Measurements from ENCODE around the gene CRHR1.

Gene CRHR1

DNA sequence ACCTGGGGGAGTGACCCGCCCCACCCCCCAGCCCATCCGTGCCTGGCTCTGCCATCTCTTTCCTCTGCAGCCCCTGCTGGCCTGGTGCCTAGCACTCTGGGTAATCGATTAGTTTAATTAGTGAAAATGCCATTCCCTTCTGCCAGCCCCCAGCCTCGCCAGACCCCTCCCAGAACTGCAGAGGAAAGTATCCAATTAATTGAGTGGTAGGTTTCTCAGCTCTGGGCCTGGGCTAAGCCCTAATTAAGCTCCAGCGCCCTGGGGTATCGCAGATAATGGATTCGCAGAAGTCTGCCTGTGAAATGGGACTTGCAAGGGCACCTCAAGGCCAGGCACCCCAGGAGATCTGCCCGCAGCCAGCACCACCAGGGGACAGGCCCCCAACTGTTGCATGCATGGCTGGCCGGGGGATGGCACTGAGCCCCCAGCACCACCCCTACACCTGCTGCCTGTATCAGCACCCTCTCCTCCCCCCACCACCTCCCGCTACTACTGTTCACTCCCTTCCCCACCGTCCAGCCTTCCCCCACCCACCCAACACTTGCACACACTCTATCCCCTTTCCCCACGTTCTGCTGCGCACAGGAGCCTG, 40.9 kb downstream of the CRHR1 start:
- no peak for DNase-seq

DNA sequence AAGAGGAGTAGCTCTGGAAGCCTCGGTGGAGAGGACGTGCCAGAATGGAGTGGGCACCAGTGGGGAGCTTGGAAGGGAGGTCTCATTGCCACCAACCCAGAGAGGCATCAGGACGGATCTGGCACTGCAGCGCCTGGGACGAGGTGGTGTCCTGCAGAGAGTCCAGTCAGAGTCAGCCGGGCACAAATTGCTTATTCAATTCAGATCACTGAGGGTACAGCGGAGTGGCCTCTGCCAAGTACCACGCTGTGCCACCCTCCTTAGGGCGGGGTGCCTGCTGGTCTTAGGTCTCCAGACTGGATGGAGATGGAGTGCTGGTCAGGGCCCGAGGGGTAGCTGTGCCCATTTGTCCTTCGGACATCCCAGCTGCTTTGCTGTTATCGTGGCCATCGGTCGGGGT, 41.7 kb downstream of the CRHR1 start:
- DNase-seq: no peak

DNA sequence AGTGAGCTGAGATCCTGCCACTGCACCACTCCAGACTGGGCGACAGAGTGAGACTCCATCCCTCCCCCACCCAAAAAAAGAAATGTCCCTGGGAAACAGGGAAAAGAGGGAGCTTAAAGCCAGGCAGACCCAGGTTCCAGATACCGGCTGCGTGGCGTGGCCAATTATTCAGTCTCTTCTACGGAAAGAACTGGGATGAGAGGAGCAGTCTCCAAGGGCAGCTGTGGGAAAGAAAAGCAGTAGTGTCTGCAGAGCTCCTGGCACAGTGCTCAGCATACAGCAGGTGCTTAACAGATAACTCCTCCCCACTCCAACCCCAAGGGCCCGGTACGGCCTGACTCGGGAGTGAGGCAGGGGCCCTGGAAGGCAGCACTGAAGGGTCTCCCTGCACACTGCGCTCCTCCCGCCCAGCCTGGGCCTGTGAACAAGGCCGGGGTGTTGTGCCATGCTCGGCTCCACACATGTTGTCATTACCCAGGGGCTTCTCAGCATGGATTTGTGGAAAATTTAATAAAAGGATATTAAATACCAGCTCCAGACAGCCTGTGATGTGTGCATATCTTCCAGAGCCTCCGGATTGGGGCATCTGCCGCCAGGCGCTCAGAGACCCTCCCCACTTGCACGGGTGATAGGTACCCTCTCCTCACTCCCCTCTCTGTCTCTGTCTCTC, 42.9 kb downstream of the CRHR1 start:
- DNase-seq: no peak

DNA sequence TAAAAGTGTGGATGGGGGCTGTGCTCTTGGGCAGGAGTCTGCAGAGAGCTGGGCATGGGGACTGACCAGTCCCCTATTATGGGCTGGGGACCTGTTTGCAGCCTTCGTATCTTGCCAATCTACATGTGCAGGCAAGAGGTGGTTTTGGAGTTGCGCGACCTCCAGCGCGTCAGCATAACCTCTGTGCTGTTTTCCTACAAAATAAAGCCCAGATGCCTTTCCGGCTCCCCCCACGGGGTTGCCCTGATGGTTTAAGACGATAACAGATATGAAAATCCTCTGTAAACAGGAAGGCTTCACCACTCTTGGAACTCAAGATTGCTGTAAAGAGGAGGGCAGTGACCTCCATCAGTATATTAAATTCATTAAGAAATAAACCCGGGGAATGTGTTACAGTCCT, 44.1 kb downstream of the CRHR1 start:
- DNase-seq: no peak

DNA sequence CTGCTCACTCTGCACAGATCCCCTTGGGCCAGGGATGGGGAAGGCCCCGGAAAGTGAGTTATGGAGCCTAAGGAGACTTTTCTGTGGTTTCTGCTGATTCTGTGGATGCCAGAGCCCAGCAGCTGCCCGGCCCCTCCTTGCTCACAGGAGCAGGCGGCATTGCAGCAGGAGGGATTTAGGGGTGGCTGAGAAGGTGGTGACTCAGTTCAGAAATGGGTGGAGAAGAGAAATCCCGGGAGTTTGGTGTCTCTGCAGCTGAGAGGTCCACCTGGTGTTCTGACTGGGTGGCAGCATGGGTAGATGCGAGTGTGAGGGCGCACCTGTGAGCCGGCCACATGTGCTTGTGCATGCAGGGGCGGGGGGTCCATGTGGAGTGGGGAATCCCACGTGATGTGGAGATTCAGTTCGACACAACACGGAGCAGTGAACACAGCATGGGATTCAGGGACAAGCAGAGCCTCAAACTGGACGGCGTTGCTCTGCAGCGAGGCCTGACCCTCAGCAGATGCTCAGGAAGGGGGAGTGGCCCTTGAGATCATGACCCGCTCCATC, 44.5 kb downstream of the CRHR1 start:
- no peak for DNase-seq

DNA sequence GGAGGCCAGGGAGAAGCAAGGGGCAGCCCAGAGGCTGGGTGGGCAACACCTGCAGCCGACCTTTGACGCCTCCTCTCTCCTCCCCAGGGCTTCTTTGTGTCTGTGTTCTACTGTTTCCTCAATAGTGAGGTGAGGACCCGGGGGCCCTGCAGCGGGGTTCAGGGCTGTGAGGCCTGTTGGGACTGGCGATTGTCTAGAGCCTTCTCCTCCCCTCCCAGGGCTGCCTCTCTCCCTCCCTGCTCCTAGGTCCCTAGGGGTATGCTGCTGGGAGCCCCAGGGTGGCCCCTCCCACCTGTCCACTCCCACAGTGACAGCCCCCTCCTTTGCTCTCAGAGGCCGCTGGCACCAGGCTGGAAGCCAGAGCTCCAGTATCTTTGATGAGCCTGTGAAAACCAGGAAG, 49.8 kb downstream of the CRHR1 start:
- DNase-seq: no peak

DNA sequence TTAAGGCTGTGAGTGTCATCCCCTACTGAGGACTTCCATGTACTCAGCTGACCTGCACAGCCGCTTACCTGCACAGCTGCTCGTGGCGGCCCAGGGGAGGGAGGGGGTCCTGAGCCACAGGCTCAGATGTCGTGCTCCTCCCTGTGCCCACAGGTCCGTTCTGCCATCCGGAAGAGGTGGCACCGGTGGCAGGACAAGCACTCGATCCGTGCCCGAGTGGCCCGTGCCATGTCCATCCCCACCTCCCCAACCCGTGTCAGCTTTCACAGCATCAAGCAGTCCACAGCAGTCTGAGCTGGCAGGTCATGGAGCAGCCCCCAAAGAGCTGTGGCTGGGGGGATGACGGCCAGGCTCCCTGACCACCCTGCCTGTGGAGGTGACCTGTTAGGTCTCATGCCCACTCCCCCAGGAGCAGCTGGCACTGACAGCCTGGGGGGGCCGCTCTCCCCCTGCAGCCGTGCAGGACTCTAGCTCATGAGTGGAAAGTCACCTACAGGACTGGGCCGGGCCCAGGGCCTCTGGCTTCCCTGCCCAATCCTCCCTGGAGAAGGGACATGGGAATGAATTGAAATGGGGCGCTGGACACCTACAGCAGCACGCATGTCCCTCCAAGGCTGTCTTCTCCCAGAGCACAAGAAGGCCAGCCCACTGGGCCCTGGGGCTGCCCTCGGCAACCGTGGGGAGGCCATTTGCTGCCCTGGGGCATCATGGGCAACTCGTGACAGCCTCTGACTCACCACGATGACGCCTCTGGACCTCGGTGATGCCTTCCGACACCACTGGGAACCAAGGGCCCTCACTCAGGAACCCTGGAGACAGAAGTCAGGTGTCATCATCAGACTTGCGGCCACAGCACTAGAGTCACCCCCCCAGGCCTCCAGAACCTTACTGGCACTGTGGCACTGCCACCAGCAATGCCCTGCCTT, 50.6 kb downstream of the CRHR1 start:
- DNase-seq: no peak

DNA sequence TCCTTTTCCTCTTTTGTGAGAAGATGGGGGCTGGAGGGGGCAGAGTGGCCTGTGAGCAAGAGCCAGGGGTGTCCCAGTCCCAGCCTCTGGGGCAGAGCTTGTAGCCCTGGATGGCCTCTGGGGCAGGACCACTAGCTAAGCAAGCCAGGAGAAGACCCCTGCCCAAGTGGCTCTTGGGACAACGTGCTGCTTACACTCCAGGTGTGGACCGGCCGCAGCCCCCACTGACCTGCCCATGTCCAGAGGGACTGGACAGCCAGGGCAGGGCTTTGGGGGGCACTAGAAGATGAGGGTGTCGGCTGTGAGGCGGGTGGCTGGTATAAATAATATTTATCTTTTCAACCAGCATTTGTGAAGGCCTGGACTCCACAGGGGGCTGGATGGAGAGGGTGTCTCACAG, 51.4 kb downstream of the CRHR1 start:
- DNase-seq: no peak

DNA sequence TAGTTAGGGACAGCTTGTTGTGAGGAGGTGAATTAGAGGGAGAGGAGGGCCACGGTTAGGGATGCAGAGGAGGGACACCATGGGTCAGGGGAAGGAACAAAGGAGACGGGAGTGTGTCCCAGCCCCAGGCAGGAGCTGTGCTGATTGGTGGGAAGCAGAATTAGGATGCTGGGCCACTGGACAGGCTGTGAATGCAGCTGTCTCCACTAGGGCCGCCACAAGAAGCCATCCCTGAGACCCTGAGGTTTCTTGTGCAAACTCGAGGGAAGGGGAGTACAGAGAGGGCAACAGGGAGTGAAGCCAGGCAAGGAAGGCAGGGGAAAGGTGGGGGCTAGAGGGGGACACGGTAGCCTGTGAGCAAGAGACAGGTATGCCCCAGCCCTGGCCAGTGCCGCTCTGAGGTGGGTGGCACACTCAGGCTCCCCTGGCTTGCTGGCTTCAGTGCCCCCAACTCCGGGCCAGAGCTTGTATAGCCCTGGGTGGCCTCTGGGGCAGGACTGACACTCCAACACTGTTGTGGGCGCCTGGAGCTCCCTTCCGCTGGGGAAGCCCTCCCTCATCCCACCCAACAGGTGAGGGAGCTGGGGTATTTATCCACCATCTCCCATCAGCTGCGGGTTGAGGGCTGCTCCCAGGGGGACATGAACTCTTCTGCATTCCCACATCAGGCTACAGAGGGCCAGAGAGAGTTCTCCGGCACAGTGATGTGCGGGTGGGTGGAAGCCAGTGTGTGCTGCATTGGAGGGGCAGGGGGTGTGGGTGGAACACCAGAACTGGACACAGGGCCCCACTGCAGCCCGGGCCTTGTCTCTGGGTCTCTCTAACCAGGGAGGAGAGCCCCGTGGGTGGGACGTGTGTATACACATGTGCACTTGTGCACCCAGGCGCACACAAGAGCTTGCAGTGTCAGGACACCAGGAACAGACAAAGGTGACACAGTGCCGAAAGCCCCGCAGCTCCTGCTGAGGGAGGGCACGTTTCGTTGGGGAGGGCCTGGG, 52.2 kb downstream of the CRHR1 start:
- no peak for DNase-seq

DNA sequence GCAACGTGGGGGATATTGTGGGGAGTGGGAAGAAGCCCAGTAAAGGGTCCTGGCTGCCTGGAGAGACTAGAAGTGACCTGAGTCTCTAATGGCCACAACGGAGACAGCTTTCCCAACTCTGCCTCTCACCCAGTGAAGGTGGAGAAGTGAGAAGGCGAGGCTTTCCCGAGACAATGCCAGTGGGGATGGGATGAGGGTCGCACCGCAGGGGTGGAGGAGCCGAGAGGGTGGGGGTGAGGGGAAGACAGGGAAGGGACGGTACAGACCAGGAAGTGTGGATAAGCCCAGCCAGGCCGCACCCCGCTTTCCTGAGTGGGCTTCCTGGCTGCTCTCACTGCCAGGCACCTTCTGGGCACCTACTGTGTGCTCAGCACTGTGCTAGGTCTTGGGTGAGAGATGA, 53.1 kb downstream of the CRHR1 start:
- DNase-seq: no peak

DNA sequence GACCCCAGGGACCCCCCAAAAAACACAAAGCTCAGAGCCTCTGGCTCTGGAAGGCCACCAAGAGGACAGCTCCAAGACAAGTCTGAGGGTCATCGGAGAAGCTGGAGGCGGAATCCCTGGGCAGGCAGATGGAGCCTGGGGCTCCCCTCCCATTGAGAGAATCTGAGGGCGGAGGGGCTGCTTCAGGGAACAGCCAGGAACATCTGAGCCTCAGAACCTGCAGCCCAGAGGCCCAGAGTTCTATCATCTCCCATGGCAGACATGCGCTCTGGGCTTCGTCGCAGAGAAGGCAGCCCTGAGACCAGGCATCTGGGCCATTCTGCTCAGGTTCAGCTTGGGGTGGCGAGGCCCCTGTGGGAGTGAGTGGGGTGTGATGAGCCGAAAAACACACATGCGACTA, 53.5 kb downstream of the CRHR1 start:
- no peak for DNase-seq

DNA sequence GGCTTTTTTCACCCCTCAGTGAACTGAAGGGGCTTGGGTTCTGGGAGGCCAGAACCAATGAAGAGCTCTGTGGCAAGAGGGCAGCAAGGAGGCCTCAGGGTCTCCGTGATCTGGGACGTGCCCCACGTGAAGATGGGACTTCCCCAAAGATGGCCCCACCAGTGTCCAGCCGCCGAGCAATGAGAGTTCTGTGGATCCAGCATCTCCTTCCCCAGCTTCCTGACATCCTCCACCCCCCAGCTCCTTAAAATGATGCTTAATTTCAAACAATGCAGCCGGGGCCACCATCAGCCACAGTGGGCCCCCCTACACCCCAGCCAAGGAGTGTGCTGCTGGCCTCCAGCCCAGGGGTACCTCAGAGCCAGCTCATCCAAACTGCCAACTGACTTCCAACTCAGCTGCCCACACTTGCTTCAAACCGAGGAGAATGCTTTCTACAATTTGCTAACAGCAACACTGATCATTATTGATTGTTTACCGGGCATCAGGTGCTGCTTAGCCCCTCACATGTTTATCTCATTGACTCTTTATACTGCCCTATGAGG, 54.7 kb downstream of the CRHR1 start:
- DNase-seq: no peak

DNA sequence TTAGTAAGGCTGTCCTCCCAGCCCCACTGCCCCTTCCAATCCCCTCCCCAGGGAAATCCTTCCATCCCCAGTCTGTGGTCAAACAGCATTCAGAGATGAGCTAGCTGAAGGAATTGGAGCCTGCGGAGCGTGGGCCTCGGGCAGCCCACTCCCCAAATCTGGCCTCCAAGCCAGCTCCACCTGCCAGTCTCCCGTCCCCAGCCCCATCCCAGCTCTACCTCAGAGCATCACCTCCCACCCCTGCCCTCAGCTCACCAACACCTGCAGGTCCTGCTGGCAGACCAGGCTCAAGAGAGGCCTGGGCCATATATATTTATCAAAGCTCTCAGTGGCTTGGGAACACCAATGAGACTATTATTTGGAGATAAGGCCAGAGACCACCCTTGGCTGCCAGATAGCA, 55.3 kb downstream of the CRHR1 start:
- no peak for DNase-seq

DNA sequence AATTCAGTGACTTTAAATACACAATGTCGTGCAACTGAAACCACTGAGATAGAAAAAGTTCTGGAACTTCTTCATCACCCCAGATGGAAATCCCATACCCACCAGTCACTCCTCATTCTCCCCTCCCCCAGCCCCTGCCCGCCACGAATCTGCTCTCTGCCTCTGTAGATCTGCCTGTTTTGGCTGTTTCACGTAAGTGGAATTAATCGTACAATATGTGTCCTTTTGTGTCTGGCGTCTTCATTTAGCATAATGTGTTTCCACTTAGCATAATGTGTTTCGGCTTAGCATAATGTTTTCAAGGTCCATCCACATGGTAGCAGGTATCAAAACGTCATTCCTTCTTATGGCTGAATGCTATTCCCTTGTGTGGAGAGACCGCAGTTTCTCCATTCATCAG, 57.1 kb downstream of the CRHR1 start:
- no peak for DNase-seq

DNA sequence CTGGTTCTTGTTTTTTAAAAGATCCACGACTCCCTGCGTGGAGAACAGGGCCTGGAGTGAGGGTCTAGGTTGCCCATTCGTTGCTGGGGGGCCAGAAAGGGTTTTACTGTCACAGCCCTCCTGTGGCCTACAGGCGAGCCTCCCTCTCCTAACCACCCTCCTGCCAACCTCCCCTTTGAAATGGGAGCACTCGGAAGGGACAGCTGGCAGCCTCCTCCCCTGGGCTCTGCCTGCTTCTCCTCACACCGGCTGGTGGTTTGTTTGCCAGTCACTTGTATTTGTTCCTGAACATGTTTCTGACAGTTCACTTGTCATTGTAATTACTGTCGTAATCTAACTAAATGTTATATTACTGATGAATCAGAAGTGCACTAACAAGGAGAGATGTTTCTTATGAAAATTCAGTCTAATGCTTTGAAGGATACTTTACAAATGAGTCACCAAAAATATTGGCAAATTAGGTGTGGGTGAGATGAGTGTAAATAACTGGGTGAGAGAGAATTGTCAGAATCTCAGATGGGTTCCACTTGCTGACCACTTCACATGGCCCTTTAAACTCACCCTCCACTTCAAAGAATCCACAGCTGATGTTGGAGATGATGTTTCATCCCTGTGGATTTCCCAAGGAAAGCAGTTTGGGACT, 57.9 kb downstream of the CRHR1 start:
- no peak for DNase-seq

DNA sequence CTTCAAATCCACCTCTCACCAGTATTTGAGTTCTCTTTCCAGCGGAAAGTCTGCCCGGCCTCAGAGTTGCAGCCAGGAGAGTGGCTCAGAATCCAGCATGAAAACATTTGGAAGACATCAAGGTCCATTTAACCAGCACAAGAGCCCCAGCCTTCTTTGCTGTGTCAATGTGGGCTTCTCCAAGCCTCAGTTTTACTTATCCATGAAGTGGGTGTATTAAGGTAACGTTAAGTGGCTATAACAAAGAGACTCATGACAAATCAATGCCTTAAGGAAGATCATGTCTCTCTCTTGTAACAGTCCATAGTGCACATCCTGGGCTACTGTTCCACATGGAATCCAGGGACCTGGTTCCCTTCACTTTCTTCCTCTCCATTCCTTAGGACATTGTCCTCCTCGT, 59.6 kb downstream of the CRHR1 start:
- DNase-seq: no peak

DNA sequence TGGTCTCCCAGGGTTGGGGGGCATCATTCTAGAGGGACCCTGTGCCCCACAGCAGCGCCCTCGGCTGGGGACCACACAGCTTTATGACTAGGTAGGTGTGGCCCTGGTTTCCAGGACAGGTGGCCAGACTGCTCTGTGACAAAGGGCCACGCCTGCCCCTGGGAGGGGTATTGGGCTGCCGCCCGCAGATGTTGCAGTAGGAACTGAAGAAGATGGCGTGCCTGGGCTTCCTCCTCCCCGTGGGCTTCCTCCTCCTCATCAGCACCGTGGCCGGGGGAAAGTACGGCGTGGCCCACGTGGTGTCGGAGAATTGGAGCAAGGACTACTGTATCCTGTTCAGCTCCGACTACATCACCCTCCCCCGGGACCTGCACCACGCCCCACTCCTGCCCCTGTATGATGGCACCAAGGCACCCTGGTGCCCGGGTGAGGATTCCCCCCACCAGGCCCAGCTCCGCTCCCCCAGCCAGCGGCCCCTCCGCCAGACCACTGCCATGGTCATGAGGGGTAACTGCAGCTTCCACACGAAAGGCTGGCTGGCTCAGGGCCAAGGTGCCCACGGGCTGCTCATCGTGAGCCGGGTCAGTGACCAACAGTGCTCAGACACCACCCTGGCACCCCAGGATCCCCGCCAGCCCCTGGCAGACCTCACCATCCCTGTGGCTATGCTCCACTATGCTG, 60.7 kb downstream of the CRHR1 start, which contains the start of gene SPPL2C:
SPPL2C (plus strand) TSS at position 187 of the 681 bp plus-strand sequence; CDS start at position 213, 26 bp downstream.
- no peak for DNase-seq

DNA sequence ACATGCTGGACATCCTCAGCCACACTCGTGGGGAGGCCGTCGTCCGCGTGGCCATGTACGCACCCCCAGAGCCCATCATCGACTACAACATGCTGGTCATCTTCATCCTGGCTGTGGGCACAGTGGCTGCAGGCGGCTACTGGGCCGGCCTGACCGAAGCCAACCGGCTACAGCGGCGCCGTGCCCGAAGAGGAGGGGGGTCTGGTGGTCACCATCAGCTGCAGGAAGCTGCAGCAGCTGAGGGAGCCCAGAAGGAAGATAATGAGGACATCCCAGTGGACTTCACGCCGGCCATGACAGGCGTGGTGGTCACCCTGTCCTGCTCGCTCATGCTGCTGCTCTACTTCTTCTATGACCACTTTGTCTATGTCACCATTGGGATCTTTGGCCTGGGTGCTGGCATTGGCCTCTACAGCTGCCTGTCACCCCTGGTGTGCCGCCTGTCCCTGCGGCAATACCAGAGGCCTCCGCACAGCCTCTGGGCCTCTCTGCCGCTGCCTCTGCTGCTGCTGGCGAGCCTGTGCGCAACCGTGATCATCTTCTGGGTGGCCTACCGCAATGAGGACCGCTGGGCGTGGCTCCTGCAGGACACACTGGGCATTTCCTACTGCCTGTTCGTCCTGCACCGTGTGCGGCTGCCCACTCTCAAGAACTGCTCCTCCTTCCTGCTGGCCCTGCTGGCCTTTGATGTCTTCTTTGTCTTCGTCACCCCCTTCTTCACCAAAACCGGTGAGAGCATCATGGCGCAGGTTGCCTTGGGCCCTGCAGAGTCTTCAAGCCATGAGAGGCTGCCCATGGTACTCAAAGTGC, 61.5 kb downstream of the CRHR1 start:
- no peak for DNase-seq

DNA sequence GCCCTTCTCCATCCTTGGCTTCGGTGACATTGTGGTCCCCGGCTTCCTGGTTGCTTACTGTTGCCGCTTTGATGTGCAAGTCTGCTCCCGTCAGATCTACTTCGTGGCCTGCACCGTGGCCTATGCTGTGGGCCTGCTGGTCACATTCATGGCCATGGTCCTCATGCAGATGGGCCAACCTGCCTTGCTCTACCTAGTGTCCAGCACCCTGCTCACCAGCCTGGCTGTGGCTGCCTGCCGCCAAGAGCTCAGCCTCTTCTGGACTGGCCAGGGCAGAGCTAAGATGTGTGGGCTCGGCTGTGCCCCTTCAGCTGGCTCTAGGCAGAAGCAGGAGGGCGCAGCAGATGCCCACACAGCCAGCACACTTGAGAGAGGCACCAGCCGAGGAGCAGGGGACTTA, 62.1 kb downstream of the CRHR1 start:
- no peak for DNase-seq

DNA sequence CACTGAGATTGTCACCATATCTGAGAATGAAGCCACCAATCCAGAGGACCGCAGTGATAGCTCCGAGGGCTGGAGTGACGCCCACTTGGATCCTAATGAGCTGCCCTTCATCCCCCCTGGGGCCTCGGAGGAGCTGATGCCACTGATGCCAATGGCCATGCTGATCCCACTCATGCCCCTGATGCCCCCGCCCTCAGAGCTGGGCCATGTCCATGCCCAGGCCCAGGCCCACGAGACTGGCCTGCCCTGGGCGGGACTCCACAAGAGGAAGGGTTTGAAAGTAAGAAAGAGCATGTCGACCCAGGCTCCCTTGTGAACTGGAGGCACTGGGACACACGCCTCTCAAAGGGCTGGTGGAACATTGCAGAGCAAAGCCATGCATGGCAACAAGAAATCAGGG, 62.5 kb downstream of the CRHR1 start:
- no peak for DNase-seq

Data from NCI-H2227 treated with DMSO at 0.1 percent for 48 hours (cell line).